HCT116 (cell line): ENCODE data around the gene PLP1. TPM values are rescaled to one million over a fixed set of nuclear protein-coding genes. Genes with fewer than 3 reads are reported as not detected.

ENCODE experiments used
- total RNA-seq: library from RNA; stranded (reverse); gene quantifications from one replicate; pipeline ENCODE4 v1.2.1, GENCODE V29; 2021; ENCODE audit not compliant: unreplicated experiment

Gene PLP1
- total RNA-seq, 1 experiment from 2014 or later: not detected

Other genes with a start within 250 kb of the PLP1 start
- gene TCEAL4, start 191.3 kb upstream of the PLP1 start, total RNA-seq: 23.5 TPM
- gene TCEAL3, start 168.9 kb upstream of the PLP1 start, total RNA-seq: not detected
- gene TCEAL1, start 147.9 kb upstream of the PLP1 start, total RNA-seq: not detected
- gene MORF4L2, start 90.1 kb upstream of the PLP1 start, total RNA-seq: 308 TPM
- not detected for gene TMEM31, start 65.9 kb upstream of the PLP1 start, total RNA-seq
- gene RAB9B, start 55.4 kb downstream of the PLP1 start, total RNA-seq: 0.05 TPM
- 0.39 TPM for gene TMSB15B, start 185.8 kb downstream of the PLP1 start, total RNA-seq
- gene H2BW1, start 236.9 kb downstream of the PLP1 start, total RNA-seq: not detected